HEK293 (cell line): ENCODE data around the gene CLDN15.

Source experiments
- KLF7 ChIP-seq: fragments of 450-650 bp; formaldehyde crosslinking; IDR thresholded peaks from 2 replicates; pipeline ENCODE4 v1.5.1; 2016; ENCODE audit warnings: missing biosample characterization, missing genetic modification characterization, borderline replicate concordance
- MYNN ChIP-seq: fragments of 450-650 bp; formaldehyde crosslinking; IDR thresholded peaks from 2 replicates; pipeline ENCODE4 v1.5.1; 2016; ENCODE audit warnings: missing biosample characterization, missing genetic modification characterization, borderline replicate concordance
- ZIC2 ChIP-seq: fragments of 450-650 bp; formaldehyde crosslinking; IDR thresholded peaks from 2 replicates; pipeline ENCODE4 v1.5.1; 2016; ENCODE audit warnings: missing biosample characterization, missing genetic modification characterization
- ZNF274 ChIP-seq, 2 experiments: fragments of 200-500 bp in 1 of 2; fragments of 450-650 bp in 1 of 2; sonication (Bioruptor generic) in 1 of 2; formaldehyde crosslinking in 1 of 2; IDR thresholded peaks; 2 replicates each; pipeline versions ENCODE4 v1.5.1 to v1.6.1; 2014 to 2016; ENCODE audit warnings: borderline replicate concordance in 1 of 2, inconsistent platforms in 1 of 2, low read length in 1 of 2, missing biosample characterization in 1 of 2, missing genetic modification characterization in 1 of 2
- ZSCAN18 ChIP-seq: fragments of 450-650 bp; formaldehyde crosslinking; IDR thresholded peaks from 2 replicates; pipeline ENCODE4 v1.5.1; 2016; ENCODE audit warnings: missing biosample characterization, missing genetic modification characterization
- TF ChIP-seq, protein P1 (sequence below): fragments of 450-650 bp; formaldehyde crosslinking; IDR thresholded peaks from 2 replicates; pipeline ENCODE4 v1.5.1; 2016; ENCODE audit warnings: missing biosample characterization, missing genetic modification characterization
- TF ChIP-seq, protein P2 (sequence below): fragments of 450-650 bp; formaldehyde crosslinking; IDR thresholded peaks from 2 replicates; pipeline ENCODE4 v1.5.1; 2016; ENCODE audit warnings: missing biosample characterization, missing genetic modification characterization

DNA sequence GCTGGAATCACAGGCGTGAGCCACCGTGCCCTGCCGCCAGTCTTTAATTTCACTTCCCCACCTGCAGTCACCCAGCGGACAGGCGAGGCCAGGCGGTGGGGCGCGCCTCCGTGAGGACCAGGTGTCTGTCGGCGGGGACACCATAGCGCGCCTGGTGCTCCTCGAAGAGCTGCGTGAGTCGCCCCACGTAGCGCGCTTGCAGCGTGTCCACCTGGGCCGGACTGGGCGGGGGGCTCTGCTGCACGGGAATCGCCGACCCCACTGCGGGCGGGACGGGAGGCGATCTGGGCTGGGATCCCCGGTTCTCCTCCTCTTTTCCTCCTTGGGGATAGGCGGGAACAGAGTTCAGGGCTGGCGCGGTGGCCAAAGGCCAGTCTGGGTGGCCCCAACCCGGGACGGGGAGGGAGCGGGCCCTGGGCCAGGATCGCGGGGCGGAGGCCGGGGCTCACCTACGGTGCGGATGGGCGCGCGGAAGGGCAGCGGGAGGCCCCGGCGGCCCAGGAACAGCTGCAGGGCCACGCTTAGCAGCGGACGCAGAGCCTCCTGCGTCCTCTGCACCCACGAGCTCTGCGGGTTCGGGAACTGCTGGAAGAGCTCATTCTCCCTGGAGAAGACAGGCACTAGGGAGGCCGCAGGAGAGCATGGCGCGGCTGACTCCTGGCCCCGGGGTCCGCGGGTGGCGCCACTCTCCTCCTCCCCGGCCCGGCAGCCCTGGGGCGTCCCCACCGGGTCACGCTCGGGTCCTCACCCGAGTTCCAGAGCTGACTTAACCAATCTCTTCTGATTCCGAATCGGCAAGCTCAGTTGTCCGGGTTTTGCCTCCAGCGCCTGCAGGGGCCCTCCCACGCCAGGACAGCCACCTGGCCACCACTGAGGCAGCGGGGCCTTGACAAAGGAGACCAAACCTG, 35.7 kb downstream of the CLDN15 start:
- TF ChIP-seq ZSCAN18 (tag by site-specific recombination) = no peak
- no peak for TF ChIP-seq ZNF274 (IDR thresholded peaks at IDR 0.05; ENCODE audit: low read length)
- TF ChIP-seq ZNF274 (tag by site-specific recombination; IDR thresholded peaks at IDR 0.05; ENCODE audit: borderline replicate concordance) = no peak
- TF ChIP-seq, protein P1, sequence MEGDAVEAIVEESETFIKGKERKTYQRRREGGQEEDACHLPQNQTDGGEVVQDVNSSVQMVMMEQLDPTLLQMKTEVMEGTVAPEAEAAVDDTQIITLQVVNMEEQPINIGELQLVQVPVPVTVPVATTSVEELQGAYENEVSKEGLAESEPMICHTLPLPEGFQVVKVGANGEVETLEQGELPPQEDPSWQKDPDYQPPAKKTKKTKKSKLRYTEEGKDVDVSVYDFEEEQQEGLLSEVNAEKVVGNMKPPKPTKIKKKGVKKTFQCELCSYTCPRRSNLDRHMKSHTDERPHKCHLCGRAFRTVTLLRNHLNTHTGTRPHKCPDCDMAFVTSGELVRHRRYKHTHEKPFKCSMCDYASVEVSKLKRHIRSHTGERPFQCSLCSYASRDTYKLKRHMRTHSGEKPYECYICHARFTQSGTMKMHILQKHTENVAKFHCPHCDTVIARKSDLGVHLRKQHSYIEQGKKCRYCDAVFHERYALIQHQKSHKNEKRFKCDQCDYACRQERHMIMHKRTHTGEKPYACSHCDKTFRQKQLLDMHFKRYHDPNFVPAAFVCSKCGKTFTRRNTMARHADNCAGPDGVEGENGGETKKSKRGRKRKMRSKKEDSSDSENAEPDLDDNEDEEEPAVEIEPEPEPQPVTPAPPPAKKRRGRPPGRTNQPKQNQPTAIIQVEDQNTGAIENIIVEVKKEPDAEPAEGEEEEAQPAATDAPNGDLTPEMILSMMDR (tag by site-specific recombination) = no peak
- TF ChIP-seq ZIC2 (tag by site-specific recombination) = no peak
- no peak for TF ChIP-seq MYNN (tag by site-specific recombination)
- TF ChIP-seq, protein P2, sequence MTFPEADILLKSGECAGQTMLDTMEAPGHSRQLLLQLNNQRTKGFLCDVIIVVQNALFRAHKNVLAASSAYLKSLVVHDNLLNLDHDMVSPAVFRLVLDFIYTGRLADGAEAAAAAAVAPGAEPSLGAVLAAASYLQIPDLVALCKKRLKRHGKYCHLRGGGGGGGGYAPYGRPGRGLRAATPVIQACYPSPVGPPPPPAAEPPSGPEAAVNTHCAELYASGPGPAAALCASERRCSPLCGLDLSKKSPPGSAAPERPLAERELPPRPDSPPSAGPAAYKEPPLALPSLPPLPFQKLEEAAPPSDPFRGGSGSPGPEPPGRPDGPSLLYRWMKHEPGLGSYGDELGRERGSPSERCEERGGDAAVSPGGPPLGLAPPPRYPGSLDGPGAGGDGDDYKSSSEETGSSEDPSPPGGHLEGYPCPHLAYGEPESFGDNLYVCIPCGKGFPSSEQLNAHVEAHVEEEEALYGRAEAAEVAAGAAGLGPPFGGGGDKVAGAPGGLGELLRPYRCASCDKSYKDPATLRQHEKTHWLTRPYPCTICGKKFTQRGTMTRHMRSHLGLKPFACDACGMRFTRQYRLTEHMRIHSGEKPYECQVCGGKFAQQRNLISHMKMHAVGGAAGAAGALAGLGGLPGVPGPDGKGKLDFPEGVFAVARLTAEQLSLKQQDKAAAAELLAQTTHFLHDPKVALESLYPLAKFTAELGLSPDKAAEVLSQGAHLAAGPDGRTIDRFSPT (tag by site-specific recombination) = no peak
- TF ChIP-seq KLF7 (tag by site-specific recombination) = no peak
